Retinal pigment epithelial cell (primary cell): ENCODE results near the gene COMT.

ENCODE experiments used
- DNase-seq: peaks from one replicate; pipeline ENCODE4 v3.0.0-alpha.2; 2010; ENCODE audit warnings: low read depth
- H3K4me3 ChIP-seq: 2 replicates; pipeline ENCODE4 v1.5.1; 2011; ENCODE audit warnings: mild to moderate bottlenecking, low read length, control low read depth, moderate library complexity
- TF ChIP-seq, protein P1 (sequence below): conservative IDR thresholded peaks from 2 replicates; pipeline ENCODE4 v1.5.1; 2011; ENCODE audit warnings: low read depth, low read length, control low read depth, inconsistent platforms

COMT gene

DNA sequence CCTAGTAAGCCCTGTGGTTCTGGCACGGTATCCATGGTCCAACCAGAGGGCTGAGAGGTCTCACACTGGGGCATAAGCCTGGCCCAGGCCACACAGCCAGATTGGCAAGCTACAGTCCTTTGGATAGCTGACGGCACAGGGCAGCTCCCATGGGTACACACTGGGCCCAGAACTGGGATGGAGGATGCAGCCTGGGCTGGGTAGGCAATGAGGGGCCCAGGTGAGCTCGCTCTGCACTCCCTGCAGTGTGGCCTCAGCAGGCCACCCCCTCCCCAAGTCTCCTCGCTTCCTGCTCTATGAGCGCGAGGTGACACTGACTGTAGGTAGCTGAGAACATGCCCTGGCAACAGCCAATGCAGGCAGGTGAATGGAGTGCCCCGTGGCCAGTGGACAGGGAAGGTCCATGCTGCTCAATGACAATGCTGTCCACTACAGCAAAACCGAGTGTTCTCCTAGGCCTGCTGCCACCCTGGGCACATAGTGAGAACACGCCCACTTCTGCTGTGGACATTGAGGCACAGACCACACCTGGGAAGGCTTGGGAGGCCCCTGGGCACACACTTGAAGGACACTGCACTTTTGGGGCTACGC is 71.3 kb downstream of the COMT start:
- H3K4me3 ChIP-seq: no peak overlapping the region
- TF ChIP-seq, protein P1, sequence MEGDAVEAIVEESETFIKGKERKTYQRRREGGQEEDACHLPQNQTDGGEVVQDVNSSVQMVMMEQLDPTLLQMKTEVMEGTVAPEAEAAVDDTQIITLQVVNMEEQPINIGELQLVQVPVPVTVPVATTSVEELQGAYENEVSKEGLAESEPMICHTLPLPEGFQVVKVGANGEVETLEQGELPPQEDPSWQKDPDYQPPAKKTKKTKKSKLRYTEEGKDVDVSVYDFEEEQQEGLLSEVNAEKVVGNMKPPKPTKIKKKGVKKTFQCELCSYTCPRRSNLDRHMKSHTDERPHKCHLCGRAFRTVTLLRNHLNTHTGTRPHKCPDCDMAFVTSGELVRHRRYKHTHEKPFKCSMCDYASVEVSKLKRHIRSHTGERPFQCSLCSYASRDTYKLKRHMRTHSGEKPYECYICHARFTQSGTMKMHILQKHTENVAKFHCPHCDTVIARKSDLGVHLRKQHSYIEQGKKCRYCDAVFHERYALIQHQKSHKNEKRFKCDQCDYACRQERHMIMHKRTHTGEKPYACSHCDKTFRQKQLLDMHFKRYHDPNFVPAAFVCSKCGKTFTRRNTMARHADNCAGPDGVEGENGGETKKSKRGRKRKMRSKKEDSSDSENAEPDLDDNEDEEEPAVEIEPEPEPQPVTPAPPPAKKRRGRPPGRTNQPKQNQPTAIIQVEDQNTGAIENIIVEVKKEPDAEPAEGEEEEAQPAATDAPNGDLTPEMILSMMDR: no peak
- no peak for DNase-seq

GRCh38 chr22:20013382-20013871 is 71.9 kb downstream of the COMT start:
- no peak for DNase-seq
- no peak overlapping the region for H3K4me3 ChIP-seq
- TF ChIP-seq, protein P1: peak; percentile 95

DNA sequence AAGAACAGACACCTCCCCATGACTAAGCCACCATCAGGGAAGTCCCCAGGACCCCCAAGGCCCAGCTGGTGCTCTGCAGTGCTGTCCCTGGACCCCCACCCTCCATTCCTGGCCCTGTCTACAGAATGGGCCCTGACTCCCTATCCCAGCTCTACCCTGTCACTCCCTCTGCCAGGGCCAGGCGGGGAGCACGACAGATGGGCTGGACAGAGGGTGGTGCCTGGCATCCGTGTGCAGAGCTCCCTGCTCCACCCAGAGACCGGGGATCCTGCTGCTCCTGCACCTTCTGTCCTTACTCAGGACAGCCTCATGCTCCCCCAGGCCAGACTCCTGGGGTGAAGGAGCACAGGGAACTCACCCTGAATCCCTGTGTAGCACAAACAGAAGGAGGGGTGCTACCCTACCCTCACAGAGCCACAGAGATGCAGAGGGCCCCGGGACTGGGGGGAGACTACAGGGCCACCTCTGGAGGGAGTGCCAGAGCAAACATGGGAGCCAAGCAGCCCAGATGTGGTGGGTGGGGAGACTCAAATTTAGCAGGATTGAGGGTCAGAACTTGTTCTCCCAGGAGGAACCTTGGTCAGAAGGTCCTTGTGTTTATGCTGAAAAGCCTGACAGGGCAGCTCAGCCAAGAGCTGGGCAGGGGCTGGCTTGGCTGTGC is 73.1 kb downstream of the COMT start:
- H3K4me3 ChIP-seq: no peak overlapping the region
- DNase-seq: no peak
- TF ChIP-seq, protein P1: no peak

DNA sequence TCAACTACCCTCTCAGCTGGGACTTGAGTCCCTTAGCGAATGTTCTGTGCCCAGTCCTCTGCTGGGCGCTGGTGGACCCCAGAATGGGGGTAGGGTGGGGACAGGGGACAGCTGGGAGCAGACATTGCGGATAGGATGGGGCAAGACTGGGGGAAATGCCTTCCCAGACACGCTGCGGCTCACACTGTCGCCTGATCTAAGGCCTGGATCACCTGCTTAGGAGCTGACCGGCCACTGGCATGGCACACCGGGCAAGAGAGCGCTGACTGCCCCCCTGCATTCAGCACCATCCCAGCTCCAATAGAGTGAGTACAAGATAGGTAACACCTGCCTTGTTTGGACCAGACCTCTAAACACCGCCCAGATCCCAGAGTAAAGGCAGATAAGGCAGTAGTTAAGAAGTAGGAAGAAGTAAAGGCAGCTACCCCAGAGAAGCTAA is 73.6 kb downstream of the COMT start:
- TF ChIP-seq, protein P1: no peak
- H3K4me3 ChIP-seq: no peak overlapping the region

DNA sequence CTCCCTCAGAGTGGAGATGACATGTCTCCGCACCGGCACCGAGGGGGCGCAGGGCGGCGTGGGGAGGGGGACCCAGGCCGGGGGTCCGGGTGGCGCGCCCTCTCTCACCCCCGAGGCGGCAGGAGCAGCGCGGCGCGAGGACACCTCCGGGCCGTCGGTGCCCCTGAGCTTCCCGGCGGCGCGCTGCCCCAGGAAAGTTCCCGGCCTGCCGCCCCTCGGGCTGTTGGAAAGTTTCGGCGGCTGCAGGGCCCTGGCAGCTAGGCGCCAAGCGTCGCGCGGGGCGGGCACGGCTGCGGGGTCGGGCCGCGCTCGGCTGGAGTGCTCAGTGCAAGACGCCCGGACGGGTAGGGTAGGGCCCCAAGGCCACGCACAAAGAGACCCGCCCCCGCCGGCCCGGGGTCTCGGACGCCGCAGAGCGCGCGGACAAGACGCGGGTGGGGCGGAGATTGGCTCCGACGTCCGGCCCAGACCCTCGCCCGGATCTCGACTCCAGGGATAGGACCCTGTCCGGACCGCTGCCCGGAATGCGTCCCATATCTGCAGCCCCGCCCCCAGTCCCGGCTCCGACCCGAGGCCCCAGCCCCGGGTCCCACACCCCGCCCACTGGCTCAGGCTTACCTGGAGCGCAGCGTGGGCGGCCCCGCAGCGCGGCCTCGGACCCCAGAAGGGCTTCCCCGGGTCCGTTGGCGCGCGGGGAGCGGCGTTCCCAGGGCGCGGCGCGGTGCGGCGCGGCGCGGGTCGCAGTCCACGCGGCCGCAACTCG is 74.6 kb downstream of the COMT start:
- peak overlapping the region; percentile 60 for H3K4me3 ChIP-seq
- TF ChIP-seq, protein P1: no peak
- no peak for DNase-seq

More for the DNA sequence above, 73.6 kb downstream of the COMT start:
- no peak for DNase-seq

DNA sequence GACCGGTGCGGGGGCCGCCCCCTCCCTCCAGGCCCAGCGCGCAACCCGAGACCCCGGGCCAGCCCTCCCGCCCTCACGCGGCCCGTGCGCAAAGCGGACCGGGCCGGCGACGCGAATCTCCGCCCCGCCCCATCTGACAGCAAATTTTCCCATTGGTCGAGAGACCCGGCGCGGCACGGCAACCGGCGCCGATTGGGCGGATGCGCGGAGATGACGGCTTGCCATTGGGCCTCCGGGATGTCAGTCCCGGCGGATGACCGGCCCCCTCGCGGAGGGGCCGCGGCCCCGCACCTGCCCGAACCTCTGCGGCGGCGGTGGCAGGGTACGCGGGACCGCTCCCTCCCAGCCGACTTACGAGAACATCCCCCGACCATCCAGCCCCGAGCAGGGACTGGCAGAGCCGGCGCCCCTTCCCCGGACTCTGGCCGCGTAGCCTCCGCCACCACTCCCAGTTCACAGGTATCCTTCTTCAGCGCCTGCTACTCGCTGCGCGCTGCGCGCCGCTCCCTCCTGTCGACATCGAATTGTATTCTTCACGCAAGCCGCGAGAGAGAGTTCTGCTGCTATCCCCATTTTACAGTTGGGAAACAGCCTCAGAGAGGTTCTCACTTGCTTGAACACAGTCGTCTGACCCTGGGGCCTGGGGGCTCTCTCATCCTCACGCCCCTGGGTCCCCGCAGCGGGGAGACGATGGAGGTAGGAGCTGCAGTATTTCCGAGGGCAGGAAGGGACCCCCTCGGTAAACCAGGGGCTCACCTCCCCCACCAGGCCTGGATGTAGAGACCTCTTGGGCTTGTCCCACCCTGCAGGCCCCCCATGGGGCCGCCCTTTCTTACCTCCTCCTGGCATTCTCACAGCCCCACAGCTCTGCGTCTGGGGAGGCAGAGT is 75.4 kb downstream of the COMT start, which contains the start of gene ARVCF:
Gene ARVCF, minus strand, starts transcription at position 90 of the 888 bp plus-strand sequence. CDS start 26,029 bp downstream, outside the sequence.
- TF ChIP-seq, protein P1: no peak
- DNase-seq: no peak
- peak within 1 kb of the TSS; percentile 60 for H3K4me3 ChIP-seq
